AG04450 (cell line): Measurements from ENCODE around the gene CYS1. TPM values are rescaled to one million over a fixed set of nuclear protein-coding genes. Genes with fewer than 3 reads are reported as not detected.

ENCODE experiments used
- CTCF ChIA-PET: fragments of 300-600, 350-600 bp; formaldehyde crosslinking; extraction: SDS; loops from one replicate; lab custom pipeline; 2022; ENCODE audit warnings: antibody characterized with exemption, inconsistent platforms; lab: Charles Lee
- POLR2A ChIA-PET: fragments of 350-600 bp; formaldehyde crosslinking; extraction: SDS; loops from one replicate; lab custom pipeline; 2021; ENCODE audit warnings: antibody characterized with exemption, inconsistent platforms; lab: Yijun Ruan, JAX
- DNase-seq: peaks from one replicate; pipeline ENCODE4 v3.0.0-alpha.2; 2011; ENCODE audit warnings: low read depth, low spot score
- H3K27ac ChIP-seq: one replicate; pipeline ENCODE4 v1.5.1; 2012; ENCODE audit warnings: low read depth, low read length, control low read depth
- H3K27me3 ChIP-seq: one replicate; pipeline ENCODE4 v1.6.0; 2012; ENCODE audit warnings: low read length; ENCODE audit not compliant: control insufficient read depth, insufficient read depth
- H3K4me3 ChIP-seq: 2 replicates; pipeline ENCODE4 v1.5.1; 2011; ENCODE audit warnings: mild to moderate bottlenecking, low read depth, low read length, control low read depth
- H3K9me3 ChIP-seq: 2 replicates; pipeline ENCODE4 v1.5.1; 2012; ENCODE audit warnings: low read length; ENCODE audit not compliant: control insufficient read depth, insufficient read depth
- polyA plus RNA-seq: library from polyadenylated mRNA; depleted of rRNA; stranded (reverse); fragments of >200 nt; gene quantifications from 2 replicates; pipeline ENCODE4 v1.2.3, GENCODE V29; 2011
- TF ChIP-seq, protein P1 (sequence below): IDR thresholded peaks from 2 replicates; pipeline ENCODE4 v1.5.1; 2011; ENCODE audit warnings: low read depth, low read length, control low read depth, inconsistent platforms

Gene CYS1
- polyA plus RNA-seq, 1 experiment, result 0.12 TPM

DNA sequence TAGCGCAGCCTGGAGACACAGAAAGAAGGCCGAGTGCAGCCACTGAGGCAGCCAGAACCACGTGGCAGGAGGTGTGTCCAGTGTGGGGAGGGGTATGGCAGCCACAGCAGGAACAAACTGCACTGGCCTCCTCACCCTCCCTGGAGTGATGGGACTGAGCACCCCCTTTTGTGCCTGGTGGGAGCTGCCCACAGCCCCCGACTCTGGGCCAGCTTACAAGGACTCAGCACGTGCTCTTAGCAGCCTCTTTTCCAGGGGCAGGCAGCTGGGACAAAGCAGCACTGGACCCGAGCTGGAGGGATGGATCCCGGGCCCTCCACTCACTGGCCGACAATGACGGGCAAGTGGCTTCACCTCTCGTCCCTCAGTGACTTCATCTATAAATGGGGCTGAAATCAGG is 42.1 kb downstream of the CYS1 start:
- H3K27me3 ChIP-seq, result peaks cover 5% of the 10 kb centered on the region
- no peak overlapping the region for H3K27ac ChIP-seq
- DNase-seq, result no peak
- TF ChIP-seq, protein P1, sequence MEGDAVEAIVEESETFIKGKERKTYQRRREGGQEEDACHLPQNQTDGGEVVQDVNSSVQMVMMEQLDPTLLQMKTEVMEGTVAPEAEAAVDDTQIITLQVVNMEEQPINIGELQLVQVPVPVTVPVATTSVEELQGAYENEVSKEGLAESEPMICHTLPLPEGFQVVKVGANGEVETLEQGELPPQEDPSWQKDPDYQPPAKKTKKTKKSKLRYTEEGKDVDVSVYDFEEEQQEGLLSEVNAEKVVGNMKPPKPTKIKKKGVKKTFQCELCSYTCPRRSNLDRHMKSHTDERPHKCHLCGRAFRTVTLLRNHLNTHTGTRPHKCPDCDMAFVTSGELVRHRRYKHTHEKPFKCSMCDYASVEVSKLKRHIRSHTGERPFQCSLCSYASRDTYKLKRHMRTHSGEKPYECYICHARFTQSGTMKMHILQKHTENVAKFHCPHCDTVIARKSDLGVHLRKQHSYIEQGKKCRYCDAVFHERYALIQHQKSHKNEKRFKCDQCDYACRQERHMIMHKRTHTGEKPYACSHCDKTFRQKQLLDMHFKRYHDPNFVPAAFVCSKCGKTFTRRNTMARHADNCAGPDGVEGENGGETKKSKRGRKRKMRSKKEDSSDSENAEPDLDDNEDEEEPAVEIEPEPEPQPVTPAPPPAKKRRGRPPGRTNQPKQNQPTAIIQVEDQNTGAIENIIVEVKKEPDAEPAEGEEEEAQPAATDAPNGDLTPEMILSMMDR, result no peak
- CTCF ChIA-PET, result interaction anchor here (1.9 to 2.4 kb wide), 3 partner anchors 10 to 224 kb away, joined by 7 to 10 read pairs (median 8); no protein-coding TSS in a partner anchor
- POLR2A ChIA-PET, result no interaction called here
- no peak overlapping the region for H3K4me3 ChIP-seq
- H3K9me3 ChIP-seq, result peaks cover 5% of the 10 kb centered on the region; the same call in 1 of the 2 replicates

DNA sequence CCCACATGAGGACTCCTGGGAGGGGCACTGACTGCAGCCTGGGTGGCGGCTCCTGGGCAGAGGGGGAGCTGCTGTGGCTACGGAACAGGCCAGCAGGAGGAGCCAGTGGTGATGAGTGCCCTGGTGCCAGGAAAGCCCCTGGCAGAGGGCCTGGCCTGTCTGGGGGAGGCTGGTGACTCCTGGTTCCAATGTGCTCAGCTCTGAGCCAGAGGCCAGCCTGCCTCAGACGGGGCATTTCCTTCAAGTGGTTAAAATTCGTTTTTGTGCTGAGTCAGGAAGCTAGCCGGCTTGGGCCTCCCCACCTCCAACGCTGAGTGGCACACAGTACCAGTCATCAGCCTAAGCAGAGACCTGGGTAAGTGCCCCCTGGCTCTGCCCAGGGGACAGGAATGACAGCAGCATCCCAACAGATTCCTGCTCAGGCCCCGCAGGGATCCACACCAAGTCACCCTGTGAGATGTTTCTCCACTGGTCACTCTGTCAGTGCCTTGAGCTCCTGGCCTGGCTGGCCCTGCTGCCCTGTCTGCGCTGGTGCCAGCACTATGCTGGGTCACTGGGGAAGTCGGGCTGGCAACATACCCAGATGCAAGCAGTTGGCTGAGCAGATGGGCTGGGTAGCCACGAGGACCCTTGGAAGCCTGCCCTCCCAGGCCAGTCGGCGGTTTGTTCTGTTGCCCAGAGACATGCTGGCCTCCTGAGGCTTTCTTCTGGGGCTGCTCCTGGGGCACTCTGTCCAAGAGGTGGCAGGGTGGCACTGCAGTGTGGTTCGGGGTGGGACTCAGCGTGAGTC is 43.9 kb downstream of the CYS1 start:
- TF ChIP-seq, protein P1, result peak; percentile 56
- CTCF ChIA-PET, result interaction anchor here (2.4 to 2.6 kb wide), 2 partner anchors 51 to 222 kb away, joined by 10 to 15 read pairs; no protein-coding TSS in a partner anchor
- no peaks in the 10 kb centered on the region for H3K27me3 ChIP-seq
- H3K9me3 ChIP-seq, result no peaks in the 10 kb centered on the region; the same call in 1 of the 2 replicates
- DNase-seq, result no peak
- no peak overlapping the region for H3K27ac ChIP-seq
- POLR2A ChIA-PET, result no interaction called here
- H3K4me3 ChIP-seq, result no peak overlapping the region

DNA sequence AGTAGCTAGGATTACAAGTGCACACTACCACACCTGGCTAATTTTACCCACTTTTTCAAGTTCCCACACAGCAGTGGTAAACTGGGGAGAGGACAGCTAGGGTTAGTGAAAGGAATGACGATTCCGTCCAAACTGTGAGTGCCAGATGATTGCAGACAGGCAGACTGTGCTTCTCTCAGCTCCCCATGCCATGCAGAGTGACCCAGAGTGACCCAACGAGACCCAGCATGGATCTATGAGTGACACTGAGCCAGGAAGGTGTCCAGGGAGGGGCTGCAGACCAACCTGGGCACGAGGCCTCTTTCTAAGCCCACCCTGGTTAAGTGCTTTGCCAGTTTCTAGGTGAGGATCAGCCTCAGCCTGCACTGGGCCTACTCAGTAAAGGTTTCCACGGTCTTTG is 44.6 kb downstream of the CYS1 start:
- H3K9me3 ChIP-seq, result no peaks in the 10 kb centered on the region; the same call in 1 of the 2 replicates
- TF ChIP-seq, protein P1, result no peak
- ChIA-PET POLR2A (no interaction called here), CTCF (interaction anchor here (2.6 kb wide), 1 partner anchor 51 kb away, joined by 15 read pairs; no protein-coding TSS in a partner anchor)
- no peak for DNase-seq
- H3K4me3 ChIP-seq, result no peak overlapping the region
- no peaks in the 10 kb centered on the region for H3K27me3 ChIP-seq
- no peak overlapping the region for H3K27ac ChIP-seq

DNA sequence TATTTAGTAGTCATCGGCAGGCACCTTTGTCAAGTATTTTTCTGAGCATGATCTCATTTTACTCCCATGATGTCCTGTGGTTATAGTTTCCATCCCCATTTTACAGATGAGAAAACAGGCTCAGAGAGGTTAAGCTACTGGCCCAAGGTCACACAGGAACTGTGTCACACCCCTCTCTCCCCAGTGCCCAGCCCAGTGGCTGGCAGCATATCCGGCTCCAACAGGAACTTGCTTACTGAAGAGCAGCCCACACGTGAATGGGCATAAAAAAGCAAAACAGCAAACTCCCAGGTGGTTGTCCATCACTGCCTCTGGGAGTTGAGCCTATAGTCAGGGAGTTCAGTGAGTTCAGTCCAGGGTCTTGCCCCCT is 45.2 kb downstream of the CYS1 start:
- POLR2A ChIA-PET, result no interaction called here
- DNase-seq, result no peak
- TF ChIP-seq, protein P1, result no peak

More for the DNA sequence above, 45.2 kb downstream of the CYS1 start:
- Histone ChIP-seq H3K4me3 (no peak overlapping the region), H3K9me3 (no peaks in the 10 kb centered on the region; the same call in 1 of the 2 replicates), H3K27ac (no peak overlapping the region), H3K27me3 (no peaks in the 10 kb centered on the region)
- CTCF ChIA-PET, result interaction anchor here (2.6 kb wide), 1 partner anchor 50 kb away, joined by 15 read pairs; no protein-coding TSS in a partner anchor
